Measurements from ENCODE around the gene NET1.
"Not testable (repeated sequence)": the region's sequence is repeated elsewhere in the genome, so short reads cannot be mapped to it uniquely, and the experiment has no call there.

The NET1 gene

DNA sequence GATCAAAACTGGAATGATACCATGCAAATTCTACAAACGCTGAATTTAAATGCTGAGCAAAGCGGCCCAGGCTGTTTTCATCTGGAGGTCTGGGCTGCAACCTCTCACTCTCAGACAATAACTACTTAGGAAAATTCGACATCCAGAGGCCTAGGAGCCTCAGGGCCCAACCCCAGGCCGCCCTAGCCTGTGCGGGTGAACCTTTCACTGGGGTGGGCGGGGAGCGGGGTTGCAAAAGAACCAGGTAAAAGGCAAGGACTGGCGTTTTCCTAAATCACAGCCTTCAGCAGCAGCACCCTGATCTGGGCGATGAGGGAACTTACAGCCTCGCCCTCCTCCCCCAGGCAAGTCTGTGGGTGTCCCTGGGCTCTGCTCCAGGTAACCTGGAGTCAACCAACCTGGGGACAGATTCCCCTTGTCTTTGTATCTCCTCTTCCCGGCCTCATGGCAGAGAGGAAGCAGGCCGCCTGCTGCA, 53.7 kb downstream of the NET1 start:
- DNase-seq = no peak
- no peak for ATAC-seq

DNA sequence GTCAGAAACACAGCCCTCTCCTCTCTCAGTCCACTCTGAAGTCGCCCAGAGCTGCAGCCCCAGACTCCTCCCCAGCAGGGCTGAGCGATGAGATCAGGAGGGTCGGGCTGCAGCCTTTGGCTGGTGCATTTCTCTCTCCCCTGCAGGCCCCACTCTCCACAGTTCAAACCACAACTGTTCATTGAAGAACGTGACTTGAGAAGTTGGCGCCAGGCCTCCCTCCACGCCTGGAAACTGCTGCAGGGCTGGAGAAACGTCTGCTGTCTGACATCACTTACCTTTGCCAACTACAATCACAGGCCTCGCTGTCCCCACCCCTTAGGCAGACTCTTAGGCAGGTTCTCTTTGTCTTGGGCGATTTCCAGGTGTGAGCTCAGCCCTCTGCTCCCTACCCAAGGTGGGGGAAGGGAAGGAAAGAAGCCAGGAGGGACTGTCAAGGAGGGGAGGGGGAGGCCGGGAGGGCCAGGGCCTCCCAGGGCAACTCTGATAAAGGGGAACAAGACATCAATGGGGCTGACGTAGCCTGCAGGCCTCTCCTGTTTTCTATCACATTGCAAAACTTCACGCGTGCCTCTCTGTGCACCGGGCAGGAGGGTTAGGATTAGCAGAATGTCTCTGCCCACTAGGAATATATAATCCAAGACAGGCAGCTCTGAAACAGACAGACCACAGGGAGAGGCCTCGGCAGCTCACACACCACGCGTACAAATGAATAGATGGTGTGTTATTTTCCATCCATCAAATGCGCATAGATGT, 54.3 kb downstream of the NET1 start:
- ATAC-seq = no peak
- DNase-seq = no peak

DNA sequence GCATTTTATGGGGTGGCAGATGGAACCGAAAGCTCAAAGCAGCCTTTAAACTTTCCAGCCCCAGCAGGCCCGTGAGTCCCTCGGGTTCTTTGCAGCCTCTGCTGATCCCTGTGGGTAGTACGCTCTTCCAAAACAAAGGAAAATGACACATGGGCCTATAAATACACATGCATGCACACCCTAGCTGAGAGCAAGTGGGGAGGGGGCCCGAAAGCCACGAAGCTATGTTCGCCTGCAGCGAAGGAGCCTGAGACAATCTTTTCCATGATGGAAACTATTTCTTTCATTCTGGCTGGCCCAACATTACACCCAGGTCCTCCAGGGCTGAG, 54.8 kb downstream of the NET1 start:
- DNase-seq = no peak
- ATAC-seq = no peak

DNA sequence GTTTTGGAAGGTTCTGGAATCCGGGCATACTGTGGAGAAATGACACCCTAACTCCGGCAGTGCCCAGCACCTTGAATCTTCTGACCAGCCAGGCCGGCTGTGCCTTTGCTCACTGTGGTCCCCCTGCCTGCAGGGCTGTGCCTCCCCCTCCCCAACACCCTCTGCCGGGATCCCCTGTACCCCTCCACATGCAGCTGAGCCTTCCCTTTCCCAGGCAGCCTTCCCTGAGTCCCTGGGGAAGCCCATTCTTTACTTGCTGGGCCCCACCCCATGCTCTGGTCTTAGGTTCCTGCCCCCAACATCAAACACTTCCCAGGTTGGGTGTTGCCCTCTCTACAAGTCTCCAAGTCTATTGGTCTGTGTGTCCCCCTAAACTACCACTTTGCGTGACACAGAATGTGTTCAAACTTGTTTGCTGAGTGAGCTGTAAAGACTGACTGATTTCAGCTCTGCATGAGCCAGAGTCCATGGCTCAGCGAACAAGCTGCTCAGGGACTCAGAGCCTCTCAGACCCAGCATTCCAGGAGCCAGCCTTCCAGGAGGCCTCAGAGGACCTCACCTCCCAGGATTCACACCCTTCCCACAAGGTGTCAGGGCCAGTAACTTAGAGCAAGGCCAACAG, 55.4 kb downstream of the NET1 start:
- DNase-seq = no peak
- no peak for ATAC-seq

DNA sequence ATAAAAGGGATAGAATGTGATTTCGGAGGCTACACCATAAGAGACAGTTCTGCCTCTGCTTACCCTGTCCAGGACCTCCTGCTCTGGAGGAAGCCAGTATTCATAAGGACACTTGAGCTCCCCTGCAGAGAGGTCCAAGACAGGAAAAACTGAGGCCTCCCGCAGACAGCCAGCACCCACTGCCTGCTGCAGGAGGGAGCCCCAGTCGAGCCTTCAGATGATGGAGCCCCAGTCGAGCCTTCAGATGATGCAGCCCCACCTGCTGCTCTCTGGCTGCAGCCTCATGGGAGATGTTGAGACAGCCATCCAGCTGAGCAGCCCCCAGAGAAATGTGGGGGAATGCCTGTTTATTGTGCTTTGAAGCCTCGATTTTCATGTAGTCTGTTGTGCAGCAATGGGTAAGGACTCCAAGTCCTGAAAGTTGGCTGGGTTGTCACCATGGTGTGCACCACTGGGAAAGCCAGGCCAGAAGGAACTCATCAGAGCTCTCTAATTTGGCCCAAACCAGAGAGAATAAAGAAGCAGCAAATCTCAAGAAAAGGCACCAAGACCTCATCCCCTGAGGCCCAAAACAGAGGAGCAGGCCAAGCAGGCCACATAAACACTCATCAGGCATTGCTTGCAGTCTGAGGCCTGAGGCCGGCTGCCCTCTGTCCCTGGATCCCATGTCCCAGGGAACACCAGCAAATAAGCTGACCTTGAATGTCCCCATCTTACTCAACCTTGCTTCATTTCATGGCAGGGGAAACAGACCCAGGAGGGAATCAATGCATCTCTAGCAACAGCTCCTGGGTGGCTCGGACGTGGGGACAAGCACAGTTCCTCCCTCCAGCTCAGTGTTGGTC, 56.1 kb downstream of the NET1 start:
- ATAC-seq (no peak), DNase-seq (no peak)

DNA sequence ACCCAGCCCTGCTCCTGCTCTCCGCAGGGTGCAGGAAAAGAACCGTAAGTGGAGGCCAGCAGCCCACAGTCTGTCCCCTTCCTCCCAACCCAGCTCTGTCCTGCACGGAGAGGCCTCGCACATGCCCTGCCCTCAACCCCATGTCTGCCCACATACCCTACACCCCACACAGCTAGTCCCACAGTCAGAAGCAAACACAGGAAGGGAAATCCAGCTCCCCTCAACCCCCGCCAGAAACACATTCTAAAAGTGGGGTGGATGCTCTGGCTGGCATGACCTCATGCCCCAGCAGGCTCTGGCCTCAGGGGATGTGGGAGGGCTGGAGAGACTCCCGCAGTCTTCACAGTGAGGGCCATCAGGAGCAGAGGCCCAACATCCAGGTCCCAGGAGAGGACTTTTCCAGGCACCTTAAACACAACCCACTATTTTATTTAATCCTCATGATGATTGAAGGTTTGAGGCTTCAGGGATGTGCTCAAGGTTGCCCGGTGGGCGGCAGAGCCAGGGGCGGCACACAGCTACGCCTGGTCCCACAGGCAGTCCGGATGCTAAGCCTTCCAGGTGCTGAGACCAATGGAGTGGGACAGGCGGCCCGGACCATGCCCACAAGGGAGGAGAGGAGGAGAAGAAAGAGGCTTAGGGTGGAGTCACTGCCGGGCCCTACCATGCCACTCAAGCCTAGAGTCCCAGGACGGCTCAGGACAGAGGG, 57.1 kb downstream of the NET1 start:
- no peak for DNase-seq

DNA sequence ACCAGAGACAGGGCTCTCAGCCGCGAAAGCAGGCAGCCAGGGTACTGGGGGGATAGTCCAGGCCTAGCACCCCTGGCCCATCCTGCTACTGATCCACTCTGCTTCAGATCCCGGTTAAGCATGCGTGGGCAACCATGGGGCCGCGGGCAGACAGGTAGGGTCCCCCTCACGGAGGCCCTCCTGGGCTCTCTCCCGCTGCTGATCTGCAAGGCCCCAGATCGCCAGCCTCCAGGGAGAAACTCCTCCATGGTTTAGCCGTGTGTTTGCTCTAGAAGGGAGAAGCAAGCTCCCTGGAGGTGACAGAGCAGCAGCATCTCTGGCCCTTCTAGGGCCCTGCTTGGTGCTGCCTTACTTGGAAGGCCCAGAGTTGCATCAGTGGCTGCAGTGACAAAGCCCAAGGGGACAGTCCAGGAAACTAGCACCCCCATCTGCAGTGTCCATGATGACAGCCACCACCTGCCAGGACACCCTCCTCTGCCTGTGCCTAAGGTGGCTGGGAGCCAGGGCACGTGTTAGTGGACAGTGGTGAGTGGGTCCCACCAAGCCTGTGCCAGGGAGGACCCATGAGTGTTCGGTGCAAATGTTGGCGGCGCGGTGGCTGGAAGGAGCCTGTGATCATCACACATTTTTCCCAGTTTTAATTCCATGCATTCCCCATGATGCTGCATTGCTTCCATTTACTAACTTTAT, 57.9 kb downstream of the NET1 start:
- DNase-seq (no peak), ATAC-seq (no peak)

More for the DNA sequence above, 57.1 kb downstream of the NET1 start:
- no peak for ATAC-seq

DNA sequence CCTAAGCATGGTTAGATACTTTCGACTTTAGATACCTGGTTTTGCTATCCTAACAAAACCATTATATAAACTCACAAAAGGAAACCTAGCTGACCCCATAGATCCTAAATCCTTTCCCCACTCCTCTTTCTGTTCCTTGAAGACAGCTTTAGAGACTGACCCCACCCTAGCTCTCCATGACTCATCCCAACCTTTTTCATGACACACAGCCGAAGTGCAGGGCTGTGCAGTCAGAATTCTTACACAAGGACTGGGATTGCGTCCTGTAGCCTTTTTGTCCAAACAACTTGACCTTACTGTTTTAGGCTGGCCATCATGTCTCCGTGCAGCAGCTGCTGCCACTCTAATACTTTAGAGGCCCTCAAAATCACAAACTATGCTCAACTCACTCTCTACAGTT, 62.3 kb downstream of the NET1 start:
- DNase-seq, ATAC-seq: not testable (repeated sequence)

DNA sequence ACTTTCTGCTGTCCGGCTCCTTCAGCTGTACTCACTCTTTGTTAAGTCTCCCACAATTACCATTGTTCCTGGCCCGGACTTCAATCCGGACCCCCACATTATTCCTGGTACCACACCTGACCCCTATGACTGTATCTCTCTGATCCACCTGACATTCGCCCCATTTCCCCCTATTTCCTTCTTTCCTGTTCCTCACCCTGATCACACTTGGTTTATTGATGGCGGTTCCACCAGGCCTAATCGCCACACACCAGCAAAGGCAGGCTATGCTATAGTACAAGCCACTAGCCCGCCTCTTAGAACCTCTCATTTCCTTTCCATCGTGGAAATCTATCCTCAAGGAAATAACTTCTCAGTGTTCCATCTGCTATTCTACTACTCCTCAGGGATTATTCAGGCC, 62.7 kb downstream of the NET1 start:
- not testable (repeated sequence) for DNase-seq, ATAC-seq

DNA sequence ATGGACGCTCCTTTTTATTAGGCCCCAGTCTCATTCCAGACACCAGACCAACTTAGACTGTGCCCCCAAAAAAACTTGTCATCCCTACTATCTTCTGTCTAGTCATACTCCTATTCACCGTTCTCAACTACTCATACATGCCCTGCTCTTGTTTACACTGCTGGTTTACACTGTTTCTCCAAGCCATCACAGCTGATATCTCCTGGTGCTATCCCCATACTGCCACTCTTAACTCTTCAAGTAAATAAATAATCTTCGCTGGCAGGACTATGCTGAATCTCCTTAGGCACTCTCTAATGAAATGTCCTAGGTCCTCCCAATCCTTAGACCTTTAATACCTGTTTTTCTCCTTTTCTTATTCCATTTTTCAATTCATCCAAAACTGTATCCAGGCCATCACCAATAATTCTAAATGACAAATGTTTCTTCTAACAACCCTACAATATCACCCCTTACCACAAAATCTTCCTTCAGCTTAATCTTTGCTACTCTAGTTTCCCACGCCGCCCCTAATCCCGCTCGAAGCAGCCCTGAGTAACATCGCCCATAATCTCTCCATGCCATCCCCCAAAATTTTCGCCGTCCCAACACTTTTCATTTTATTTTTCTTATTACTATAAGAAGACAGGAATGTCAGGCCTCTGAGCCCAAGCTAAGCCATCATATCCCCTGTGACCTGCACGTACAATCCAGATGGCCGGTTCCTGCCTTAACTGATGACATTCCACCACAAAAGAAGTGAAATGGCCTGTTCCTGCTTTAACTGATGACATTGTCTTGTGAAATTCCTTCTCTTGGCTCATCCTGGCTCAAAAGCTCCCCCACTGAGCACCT, 63.8 kb downstream of the NET1 start:
- not testable (repeated sequence) for DNase-seq, ATAC-seq

DNA sequence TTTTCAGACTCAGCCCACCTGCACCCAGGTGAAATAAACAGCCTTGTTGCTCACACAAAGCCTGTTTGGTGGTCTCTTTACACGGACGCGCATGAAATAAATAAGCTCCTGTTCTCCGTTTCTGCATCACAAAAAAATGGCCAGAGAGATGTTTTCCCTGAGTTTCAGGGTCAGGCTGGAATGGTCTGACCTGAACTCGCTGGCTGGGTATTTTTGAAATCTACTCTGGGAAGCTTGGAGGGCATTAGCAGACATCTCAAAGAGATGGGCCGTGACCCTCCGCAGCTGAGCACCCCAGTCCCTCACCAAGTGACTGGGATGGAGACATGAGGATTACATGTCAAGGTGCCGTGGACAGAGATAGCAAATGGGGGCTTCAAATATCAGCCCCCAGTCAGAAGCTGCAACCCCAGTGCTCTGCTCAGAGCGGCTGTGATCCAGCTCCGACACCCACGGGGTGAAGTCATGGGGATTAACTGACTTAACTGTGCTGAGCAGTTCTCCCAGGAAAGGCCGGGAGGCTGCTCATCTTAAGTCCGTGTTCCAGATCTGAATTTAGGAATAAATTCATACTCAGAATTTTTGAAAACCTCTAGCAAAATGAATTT, 64.7 kb downstream of the NET1 start:
- no peak for DNase-seq

DNA sequence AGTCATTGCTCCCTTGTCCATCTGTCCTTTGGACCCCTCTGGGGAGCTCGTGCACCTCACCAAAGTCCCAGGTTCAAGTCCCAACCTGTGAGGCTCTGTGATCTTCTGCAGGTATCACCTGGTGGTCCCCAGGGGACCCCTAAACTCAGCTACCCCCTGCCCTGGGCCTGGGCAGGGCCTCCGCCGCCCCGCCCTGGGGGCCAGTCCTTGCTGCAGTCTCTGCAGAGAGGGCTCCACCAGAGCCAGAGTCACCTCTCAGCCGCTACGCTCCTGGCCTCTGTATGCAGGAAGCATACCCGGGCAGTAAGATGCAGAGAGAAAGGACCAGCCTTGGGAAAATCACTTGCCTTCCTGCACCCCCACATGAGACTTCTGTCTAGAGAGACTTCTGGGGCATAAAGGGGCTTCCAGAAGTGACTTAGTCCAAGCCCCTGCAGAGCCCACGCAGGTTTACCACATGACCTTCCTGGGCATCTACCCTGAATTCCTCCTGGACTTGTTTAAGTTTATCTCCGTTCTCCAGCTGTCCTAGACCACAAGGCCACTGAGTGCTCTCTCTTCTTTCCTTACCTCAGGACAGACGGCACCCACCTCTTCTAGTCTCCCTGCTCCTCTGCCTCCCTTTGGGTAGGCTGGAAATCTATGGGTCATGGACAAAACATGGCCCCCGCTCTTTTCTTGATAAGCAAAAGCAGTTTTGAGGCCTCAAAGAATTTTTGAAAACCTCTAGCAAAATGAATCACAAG, 65.8 kb downstream of the NET1 start:
- no peak for ATAC-seq
- DNase-seq = no peak

More for the DNA sequence above, 64.7 kb downstream of the NET1 start:
- ATAC-seq = no peak

DNA sequence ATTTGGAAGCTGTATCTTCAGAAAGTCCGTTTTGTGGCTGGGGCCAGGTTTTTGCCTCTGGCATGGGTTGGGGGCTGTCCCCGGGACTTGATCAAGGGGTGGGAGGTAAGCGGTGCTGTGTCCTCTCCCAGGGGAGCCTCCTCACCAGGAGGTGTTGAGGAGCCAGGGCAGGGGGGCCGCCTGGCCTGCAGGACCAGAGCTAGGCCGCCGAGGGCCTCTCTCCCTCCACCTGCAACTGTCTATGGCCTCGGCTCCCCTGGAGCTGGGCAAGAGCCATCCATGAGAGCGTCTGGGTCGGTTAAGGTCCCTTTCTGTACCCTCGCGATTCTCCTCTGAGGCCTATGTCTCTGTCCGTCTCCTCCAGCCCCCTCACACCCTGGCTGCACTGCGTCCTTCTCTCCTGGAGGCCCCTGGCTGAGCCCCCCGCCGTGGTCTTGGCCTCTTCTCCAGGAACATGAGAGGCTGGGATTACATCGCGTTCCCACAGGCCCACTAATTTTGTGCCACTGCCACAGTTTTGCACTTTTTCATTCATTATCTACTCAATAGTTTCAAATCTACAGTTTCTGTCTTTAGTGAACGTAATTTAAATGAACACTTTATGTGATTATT, 66.4 kb downstream of the NET1 start:
- no peak for ATAC-seq
- no peak for DNase-seq

DNA sequence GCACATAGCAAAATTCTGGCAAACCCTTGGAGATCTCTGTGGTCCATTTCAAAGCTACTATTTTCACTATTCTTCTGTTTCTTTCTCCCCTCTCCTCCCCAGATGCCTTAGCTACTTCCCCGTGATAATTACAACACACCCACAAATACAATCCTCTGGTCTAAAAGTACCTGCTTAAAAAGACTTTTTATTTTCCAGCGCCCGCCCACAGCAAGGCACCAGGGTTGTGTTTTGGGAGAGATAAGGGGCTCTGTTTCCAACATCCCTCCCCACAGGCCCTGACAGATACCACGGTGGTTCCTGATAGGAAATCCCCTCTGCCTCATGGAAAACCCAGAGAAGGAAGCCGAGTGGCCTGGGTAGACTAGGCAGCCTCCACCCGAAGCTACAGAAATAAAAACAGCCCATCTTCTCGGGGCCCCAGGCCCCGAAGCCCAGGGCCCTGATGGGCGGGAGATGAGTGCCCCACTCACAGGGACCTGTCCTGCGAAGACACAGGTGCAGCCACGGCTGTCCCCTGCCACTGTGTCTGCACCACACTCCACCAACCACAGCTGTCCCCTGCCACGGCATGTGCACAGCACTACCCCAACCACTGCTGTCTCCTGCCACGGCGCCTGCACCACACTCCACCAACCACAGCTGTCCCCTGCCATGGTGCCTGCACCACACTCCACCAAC, 67.3 kb downstream of the NET1 start:
- DNase-seq = no peak
- peak; percentile 57 for ATAC-seq

DNA sequence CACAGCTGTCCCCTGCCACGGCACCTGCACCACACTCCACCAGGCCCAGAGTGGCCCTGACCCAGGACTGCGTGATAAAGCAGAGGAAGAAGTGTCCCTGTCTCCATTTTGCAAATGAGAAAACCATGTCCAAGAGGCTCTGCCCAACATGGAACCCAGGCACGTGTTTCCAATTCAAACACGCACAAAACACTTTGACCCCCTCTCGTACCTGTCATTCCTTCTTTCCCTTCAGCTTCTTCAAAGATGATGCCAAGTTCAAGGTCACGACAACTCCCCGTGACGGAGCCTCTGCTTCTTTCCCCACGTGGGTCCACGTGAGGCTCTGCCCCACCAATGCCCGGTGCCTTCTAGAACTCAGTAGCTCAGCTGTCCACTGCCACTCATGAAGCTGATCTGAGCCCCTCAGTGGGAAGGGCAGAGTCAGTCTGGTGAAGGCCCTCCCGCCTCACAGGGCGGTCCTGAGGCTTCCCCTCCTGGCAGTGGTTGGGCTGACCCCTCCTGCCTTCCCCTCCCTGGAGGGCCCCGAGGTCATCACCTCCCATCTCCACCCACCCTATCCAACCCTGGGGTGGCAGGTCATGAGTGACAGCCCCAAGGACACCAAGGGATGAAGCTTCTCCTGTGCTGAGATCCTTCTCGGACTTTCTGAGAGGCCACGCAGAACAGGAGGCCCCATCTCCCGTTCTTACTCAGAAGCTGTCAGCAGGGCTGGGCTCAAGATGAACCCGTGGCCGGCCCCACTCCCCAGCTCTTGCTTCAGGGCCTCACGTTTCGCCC, 68.0 kb downstream of the NET1 start:
- no peak for DNase-seq
- no peak for ATAC-seq

DNA sequence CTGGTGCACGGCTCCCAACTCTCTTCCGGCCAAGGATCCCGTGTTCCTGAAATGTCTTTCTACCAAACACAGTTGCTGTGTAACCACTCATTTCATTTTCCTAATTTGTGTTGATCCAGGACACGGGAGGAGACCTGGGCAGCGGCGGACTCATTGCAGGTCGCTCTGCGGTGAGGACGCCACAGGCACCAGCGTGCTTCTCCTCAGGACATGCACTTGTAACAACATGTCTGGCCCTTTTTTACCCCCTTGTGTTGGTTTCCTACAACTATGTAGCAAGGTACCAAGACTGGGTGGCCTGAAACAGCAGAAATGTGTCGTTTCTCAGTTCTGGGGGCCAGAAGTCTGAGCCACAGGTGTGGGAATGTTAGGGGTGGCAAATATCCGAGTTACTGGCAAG, 68.8 kb downstream of the NET1 start:
- DNase-seq = no peak
- ATAC-seq = no peak

DNA sequence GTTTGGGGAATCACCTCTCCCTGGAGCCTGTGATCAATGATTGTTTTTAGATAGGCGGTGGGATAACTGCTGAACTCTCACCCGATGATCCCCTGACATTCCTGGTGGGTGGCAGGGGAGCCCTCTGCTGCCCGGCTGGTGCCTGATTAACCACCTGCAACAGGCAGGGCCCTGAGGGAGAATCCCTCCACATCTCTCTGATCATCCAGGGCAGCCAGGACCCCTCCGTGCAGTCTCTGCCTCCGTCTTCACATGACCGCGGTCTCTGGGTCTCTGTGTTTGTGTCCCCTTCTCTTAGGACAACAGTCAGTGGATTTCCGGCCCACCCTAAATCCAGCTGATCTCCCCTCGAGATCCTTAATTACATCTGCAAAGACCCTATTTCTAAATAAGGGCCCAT, 69.7 kb downstream of the NET1 start:
- DNase-seq (no peak), ATAC-seq (no peak)

DNA sequence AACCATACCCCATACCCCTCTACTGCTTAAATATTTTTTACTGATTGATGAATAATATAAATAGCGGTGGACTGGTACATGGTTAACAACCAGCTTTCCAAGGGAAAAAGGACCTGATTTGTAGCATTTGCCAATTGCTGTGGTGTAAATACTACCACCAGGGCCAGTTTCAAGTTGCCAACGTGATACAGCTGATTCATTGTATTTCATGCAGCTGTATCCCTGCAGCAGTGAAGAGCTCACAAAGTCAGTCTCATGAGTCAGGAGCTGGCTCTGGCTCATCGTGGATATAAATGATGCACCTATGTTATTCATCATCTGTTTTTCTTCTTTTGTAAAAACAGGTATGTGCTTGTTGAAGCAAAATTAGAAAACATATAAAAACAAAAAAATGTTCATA, 71.8 kb downstream of the NET1 start:
- no peak for DNase-seq
- ATAC-seq = no peak
